GM18520 (cell line): ENCODE measurements around the gene BUD23.
"Not testable (repeated sequence)": the region's sequence is repeated elsewhere in the genome, so short reads cannot be mapped to it uniquely, and the experiment has no call there.

Source experiments
- ATAC-seq: cut with Tn5 transposase; IDR thresholded peaks from one replicate; pipeline ENCODE4 v1.9.1; 2021; ENCODE audit not compliant: unreplicated experiment

Gene BUD23

DNA sequence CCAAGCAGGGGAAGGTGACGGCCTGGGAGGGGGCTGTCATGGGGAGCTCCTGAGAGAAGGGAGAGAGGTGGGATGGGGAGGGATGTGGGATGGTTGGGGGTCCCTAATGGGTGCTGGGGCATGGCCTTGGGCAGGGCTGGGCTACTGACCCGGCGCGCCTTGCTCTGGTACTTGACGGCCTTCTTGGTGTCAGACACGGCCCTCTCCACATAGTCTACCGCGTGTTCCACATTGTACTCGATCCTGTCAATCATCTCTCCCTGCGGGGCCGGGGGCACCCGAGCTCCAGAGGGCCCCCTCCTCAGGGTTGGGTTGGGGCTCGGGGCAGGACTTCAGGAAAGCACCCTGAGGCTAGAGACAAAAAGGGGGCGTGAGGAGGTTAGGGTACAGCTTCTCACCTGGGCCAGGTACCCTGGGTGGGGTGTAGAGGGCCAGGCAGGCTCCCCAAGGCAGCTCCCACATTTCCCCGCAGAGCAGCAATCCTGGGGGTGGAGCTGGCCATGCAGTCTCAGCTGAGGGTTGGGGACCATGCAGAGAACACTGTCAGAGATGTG is 17.3 kb downstream of the BUD23 start:
- ATAC-seq, result no peak

DNA sequence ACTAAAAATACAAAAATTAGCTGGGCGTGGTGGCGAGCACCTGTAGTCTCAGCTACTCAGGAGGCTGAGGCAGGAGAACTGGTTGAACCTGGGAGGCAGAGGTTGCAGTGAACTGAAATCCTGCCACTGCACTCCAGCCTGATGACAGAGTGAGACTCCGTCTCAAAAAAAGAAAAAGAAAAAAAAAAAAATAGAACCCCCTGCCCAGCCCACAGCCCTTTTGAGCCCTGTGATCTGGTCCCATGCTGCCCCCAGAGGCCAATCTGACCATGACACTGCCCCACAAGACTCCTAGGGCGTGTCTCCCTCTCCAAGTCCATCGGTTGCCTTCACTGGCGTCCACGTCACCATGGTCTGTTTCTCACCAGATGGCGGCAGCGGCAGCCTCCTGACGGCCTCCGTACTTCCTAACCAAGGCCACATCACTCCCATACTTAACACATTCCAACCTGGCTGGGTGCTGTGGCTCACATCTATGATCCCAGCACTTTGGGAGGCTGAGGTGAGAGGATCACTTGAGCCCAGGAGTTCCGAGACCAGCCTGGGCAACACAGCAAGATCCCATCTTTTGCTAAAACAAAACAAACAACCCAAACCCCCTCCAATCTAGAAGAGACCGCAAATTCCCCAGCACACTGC is 18.1 kb downstream of the BUD23 start:
- ATAC-seq, result no peak

DNA sequence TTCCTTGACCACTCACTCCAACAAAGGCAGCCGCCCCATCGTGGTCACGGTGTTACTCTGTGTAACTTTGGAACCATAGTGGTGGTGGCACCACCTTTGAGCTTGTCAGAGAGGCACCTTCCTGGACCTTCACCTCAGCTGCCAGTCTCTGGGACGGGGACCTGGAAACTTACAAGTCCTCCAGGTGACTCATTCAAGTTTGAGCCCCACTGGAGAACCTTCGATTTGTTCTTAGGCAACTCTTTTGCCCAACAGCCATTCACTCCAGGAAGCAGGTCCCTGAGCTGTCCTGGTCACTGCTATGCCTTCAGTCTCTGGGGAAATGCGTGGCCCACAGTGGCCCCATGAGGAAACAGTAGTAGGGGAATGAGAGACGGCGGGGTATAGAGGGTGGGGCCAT is 18.8 kb downstream of the BUD23 start:
- ATAC-seq, result no peak

DNA sequence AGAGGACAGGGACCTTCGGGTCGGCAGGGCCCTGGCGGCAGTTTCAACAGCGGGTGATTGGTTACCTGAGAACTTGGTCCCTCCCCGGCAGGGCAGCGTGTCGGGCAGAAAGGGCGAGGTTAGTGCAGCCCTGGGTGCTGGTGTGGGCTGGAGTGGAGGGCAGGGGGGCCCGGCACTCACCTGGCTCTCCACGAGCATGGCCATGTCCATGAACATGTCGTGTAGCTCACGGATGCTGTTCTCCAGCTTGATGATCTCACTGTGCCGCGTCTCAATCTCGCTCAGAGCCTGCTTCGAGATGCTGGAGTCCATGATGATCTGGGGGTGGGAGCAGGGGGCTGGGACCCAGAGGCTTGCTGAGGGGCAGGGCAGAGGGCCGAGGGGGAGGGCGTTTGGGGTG is 19.3 kb downstream of the BUD23 start:
- no peak for ATAC-seq

DNA sequence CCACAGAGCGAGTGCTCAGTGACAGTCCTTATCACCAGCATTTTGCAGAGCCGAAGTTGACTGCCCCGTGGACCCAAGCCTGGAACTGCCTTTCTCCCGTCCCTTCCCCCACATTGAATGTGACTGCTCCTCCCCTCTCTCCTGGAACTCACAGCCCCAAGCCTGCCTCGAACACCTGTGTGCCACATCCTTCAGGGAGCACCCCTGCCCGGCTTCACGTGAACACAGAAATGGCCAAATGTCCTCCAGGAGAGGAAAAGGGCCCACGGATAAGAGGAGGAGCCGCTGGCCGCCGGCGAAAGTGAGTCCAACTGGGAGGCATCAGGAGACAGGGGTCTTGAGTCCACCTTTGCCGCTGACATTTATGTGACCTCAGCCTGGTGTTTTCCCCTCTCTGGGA is 19.8 kb downstream of the BUD23 start:
- ATAC-seq, result no peak

DNA sequence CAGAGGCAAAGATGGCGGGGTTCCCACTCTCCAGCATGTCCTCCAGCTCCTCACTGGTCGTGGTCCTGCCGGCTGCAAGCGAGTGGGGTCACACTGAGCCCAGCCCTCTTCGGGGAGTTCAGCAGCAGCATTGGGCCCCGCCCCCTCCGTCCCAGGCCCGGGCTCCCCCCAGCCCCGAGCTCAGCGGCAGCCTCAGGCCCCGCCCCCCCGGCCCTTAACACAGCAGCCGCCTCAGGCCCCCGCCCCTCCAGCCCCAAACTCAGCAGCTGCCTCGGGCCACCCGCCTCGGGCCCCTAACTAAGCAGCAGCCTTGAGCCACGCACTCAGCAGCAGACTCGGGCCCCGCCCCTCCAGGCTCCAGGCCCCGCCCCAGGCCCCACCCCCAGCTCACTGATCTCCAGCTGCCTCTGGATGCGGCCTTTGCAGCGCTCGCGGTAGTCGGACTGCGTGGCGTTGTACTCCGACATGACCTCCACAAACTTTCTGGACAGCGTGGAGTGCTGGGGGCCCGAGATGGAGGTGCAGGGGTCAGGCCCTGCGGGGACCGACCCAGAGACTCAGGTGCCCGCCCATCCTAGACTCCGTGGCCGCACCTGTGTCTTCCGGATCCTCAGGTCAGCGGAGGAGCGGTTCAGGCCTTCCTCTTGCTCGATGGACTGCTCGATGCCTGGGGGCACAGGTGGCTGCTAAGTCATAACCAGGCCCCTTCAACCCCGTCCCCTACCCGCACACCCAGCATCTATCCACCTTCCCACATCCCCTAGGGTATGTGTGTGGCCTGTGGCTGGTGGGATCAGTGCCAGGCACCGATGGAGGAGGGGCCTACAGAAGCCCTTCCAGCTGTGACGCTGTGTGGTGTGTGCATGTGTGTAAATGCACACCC is 20.6 kb downstream of the BUD23 start:
- no peak for ATAC-seq

DNA sequence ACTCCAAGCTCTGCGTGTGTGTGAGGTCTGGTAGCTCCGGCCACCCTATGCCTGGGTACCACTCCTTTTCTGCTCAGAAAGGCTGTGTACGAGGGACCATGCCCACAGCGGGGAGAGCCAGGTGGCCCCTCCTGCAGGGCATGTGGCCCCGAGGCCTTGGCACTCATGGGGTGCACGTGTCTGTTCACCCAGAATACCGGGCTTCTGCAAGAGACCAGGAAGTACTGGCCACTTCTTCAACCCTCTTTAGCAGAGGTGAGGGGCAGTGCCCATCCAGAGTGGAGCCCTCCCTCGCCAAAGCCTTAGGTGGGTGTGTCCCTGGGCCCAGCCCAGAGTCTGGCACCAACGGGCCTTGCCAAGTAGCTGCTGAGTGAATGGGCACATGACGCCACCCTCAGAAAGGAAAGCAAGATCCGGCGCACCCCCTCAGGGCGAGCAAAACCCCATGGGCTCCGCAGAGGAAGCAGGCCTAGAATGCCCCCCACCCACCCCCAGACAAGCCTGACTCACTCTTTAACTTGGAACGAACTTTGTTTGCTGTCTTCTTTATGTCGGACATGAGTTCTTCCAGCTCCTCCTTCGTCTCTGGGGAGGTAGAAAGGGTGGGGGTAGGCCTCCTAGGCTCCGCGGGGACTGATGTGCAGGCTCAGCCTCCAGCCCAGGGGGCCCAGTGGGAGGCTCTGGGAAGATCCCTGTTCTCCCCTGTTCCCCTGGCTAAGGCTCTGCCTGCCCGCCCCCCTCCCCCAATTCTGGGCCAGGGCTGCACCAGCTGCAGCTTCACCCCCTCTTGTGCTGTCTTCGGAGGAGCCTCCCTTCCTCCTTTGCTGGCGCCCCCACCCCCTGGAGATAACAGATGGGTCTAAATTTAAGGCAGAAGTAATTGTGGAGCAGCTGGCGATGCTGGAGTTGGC is 21.5 kb downstream of the BUD23 start:
- ATAC-seq, result no peak

DNA sequence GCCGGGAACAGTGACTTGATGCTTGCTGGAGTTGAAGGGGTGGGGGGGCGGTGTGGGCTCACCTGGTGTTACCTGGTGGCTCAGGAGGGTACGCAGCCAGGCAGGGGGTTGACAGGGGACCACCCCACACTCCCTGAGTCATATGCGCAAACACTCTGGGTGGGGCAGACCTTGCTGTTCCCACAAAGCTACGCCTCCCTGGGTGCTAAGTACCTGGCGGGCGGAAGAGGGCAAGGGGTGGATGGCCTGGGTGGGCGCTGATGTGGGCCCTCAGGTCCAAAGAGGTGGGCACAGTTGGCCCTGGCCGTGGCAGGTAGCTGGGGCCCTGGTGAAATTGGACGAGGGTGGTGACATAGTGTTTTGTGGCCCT is 22.1 kb downstream of the BUD23 start:
- ATAC-seq, result no peak

DNA sequence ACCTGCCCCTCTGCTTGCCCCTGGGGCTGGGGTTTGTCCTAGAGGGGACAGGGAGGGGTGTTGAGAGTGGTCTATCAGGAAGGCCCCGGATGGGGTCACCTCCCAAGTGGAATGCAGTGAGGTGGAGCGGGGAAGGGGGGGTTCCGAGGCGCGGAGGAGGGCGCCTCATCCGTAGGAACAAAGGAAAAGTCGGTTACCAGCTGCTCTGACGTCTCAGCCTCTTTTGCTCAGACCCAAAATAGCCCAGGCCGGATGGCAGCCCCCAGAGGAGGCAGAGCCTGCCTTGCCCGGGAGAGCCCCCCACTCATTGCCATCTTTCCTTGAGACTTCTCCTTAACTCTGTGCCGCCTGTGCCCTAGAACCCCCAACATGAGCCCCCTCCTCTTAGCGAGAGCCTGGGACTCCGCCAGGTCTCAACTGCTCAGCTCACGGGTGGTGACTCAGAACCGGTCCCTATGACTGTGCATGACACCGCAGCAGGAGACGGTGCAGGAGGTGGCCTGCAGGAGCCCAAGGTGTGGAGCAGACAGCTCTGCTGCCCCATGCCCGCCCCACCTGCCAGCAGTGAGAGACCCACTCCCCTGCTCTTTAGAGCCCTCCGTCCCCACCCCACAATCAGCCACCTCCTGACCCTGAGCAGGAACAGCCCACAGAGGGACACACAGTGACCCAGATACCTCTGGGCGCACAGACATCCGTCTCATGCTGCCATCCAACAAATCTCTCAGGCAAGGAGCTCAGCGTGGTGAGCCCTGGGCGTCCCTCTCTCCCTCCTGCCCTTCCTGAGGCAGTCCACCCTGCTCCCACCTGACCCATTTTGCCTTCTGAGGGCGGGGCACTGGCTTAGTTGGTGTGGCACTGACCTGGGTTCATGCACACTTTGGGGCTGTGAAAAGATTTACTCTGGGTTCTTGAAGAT is 23.0 kb downstream of the BUD23 start:
- ATAC-seq, result no peak

DNA sequence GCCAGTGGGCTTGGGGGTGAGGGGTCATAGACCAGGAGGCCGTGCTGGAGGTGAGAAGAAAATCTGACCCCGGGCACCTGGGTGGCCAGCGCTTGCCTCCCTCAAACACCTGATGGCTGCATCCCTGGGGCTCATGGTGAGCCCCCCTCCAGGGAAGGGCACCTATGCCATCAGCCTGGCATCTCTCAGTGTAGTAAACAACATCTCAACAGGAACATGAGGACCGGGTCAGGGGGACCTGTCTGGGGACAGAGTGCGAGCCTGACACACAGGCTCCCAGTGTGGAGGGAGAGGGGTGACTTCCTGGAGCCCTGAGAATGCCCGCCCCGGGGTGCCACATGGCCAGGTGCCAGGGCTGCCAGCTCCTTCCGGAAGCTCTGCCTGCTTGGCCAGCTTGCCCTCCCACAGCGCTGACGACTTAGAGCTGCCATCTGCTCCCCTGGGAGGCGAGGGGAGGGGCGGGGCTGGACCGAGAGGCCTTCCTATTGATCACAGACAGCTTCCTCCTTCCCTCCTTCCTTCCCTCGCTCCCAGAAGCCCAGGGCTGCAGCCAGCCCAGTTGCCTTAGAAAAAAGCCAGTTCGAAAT is 23.7 kb downstream of the BUD23 start:
- no peak for ATAC-seq

DNA sequence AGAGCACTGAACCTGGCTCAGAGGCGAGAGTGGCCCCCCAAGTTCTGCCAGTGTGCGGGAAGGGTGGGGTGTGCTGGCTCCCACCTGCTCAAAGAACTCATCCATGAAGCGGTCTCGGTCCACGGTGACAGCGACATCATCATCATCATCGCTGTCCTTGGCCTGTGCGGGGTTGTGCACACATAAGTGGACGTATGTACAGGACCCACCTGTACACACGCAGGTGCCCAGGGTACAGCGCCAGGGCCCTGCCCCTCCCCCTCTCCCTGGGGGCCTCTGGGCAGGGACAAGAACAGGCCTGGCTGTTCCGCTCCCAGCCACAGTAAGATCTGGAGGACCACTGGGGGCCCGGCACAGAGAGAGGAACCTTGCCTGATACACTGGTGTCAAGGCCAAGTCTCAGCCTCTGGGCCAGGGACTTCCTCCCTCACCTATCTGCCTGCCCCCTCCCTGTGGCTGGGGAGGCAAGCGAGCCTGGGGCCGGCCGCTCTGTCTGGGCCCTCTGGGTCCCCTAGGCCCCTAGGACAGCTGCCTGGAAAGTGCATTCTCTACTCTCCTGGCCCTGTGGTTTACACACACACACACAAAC is 25.7 kb downstream of the BUD23 start:
- no peak for ATAC-seq

DNA sequence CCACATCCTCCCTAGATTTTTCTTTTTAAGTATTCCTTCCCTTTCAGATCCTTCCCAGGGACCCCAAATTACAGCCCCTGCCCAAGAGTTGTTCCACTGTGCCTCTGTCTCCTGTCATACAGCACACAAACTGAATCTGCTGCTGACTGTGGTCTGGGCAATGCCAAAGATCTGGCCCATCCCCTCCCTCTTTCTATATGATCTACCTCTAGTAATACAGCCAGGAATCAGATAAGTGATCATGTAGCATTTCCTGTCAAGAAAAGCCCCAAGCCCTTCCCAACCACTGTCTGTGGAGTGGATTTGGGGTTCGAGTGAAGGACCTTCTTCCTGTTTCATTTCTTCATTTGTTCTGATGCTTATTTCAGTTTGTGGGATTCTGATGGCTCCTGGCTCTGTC is 29.4 kb downstream of the BUD23 start:
- no peak for ATAC-seq

DNA sequence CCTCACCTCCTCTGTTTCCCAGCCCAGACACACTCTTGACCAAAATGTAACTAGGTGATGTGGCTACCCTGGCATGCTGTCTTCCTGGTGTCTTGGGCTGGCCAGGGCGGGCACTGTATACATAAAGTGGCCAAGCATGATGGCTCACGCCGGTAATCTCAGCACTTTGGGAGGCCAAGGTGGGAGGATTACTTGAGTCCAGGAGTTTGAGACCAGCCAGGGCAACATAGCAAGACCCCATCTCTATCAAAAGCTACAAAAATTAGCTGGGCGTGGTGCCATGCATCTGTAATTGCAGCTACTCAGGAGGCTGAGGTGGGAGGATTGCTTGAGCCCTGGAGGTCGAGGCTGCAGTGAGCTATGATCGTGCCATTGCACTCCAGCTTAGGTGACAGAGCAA is 29.9 kb downstream of the BUD23 start:
- not testable (repeated sequence) for ATAC-seq

DNA sequence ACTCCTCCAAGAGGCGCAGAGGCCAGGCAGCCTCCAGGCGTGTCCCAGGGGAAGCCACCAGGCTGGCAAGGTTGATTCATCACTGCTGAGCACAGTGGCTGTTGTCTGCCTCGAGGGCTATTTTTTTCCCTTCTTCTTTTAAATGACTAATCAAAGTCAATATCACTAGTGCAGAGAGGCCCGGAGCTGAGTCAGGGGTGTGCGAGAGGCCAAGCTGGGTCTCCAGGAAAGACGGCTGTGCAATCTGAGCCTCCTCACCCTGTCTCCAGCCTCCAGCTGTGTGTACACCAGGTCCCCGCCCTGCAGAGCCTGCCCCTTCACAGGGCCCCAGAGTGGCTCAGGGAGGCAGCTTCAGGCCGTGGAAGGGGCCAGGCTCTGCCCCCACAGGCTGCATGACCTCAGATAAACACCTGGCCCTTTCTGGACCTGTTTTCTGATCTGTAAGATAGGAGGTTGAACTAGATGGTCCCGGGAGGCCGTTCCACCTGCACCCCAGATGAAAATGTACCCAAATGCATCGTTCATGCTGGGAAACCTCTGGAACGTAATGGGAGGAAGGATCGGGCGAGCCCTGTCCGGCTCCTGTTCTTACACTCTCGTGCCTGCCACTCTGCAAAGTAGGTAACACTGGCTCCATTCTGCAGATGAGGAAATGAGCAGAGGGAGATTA is 32.4 kb downstream of the BUD23 start:
- ATAC-seq, result no peak

DNA sequence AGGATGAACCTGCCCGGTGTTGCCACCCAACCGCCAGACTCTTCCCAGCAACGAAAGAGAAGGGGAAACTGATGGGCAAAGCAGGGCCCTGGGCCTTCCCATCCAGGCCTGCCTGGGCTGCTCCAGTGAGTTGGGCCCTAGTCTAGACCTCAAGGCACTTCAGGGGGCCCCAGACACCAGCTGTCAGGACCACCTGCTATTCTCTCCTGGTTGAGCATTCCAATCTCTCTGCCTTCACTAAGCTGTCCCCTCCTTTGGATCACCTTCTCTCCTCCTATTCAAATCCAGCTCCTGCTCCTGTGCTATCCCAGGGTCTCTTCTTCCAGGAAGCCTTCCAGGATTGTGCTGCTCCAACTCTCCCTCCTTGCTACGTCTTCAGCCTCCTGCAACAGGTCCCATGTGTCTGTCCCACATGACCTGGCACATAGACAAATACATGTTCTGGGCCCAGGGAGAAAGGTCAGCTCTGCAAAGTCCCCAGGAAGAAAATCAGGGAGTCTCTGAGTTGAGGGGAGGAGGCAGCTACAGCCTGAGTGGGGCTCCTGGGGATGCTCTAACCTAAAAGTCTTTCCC is 33.0 kb downstream of the BUD23 start:
- ATAC-seq, result no peak

DNA sequence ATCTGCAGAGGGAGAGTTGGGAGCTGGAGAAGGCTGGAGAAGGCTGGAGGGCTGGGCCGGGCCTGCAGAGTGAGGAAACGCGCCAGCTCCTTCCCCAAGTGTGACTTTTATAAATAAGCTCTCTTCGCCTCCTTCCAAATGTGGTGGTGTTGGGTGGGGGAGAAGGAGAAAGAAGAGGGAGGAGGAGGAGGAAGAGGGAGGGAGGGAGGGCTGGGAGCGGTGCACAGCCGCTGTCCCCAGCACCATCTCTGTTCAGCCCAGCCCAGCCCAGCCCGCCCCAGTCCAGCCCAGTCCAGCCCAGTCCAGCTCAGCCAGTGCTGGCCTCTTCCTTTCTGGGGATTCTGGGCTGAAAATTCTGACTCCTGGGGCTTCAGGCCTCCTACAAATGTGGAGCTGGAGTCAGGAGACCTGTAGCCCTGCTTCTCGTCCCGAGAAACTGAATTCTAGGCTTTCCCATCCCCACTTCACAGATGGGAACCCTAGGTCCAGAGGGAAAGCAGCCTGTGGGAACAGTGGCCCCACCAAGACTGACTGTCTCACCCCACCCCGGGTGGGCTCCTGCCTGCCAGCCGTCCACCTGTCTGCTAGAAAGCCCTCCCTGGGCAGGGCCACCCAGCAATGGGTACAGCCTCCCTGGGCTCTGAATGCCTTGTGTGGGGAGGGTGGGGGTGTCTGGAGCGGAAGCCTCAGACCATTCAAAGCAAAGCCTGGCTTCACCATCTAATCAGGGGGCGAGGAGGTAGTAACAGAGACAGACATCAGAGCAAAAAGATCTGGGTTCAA is 33.8 kb downstream of the BUD23 start:
- ATAC-seq, result no peak

DNA sequence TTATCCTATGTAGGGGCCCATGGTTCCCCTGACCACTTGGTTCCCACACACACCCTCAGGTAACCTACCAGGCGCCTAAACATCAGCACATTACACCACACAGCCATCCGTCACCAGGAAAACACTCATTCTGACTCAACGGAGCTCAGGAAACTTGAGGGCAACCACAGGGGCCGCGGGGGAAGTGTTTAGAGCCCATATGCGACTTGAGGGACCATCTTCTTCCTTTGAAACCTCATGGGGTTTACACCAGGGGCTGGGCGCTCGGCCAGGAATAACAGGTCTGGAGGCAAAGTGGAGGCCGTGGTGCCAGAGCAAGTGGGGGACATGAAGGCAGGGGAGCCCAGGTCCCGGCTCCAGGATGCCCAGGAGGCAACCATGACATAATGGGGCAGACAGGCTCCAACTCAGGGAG is 34.6 kb downstream of the BUD23 start:
- ATAC-seq, result no peak

DNA sequence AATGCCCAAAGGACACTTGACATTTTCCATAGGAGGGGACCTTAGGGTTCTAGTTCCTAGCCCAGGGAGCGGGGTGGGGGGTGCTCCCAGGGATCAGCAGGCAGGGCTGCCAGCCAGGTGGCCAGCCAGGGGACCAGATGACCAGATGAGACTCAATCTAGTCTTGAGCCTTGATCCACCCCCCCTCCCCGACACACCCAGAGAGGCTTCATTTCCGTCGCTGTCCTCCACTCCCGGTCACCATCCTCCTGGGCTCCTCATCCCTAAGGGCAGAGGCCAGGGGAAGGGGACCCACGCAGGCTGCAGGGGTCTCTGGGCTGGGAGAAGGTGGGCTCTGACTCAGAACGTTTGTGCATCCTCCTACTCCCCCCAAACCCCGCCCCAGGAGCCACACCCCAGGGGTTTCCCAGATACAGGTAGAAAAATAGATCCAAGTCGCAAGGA is 35.1 kb downstream of the BUD23 start:
- ATAC-seq, result no peak
